ENCODE data around the gene SPOP.

- no peak for TF ChIP-seq POLR2AphosphoS5 (IDR thresholded peaks at IDR 0.05)
- TF ChIP-seq CTCF (IDR thresholded peaks at IDR 0.05): no peak
- TF ChIP-seq POLR2A (IDR thresholded peaks at IDR 0.05): no peak
Measured at GRCh38 chr17:49583889-49584288, 94.0 kb downstream of the SPOP start.
